Neural progenitor cell (in vitro differentiated cells): ENCODE measurements around the gene JAM2. TPM values are rescaled to one million over a fixed set of nuclear protein-coding genes. Genes with fewer than 3 reads are reported as not detected.
"Not testable (repeated sequence)": the region's sequence is repeated elsewhere in the genome, so short reads cannot be mapped to it uniquely, and the experiment has no call there.

Experiments used
- DNase-seq: peaks from one replicate; pipeline ENCODE4 v3.0.0-alpha.2; 2016; ENCODE audit warnings: low spot score
- H2AFZ ChIP-seq: fragments of 200-600 bp; sonication (generic); replicated peaks from 2 replicates; pipeline ENCODE4 v1.6.1; 2016; ENCODE audit warnings: antibody characterized with exemption
- H3F3A ChIP-seq: fragments of 200-600 bp; sonication (generic); 2 replicates; pipeline ENCODE4 v1.6.1; 2016; ENCODE audit warnings: antibody characterized with exemption, low read depth
- H3K27ac ChIP-seq: fragments of 200-600 bp; sonication (generic); 2 replicates; pipeline ENCODE4 v1.5.1; 2016; ENCODE audit warnings: mild to moderate bottlenecking
- H3K27me3 ChIP-seq: fragments of 200-600 bp; sonication (generic); 2 replicates; pipeline ENCODE4 v1.6.1; 2016; ENCODE audit warnings: mild to moderate bottlenecking, moderate library complexity
- H3K36me3 ChIP-seq: fragments of 200-600 bp; sonication (generic); 2 replicates; pipeline ENCODE4 v1.5.1; 2016
- H3K4me1 ChIP-seq: fragments of 200-600 bp; sonication (generic); 2 replicates; pipeline ENCODE4 v1.6.1; 2016; ENCODE audit warnings: mixed run types
- H3K4me2 ChIP-seq: fragments of 200-600 bp; sonication (generic); 2 replicates; pipeline ENCODE4 v1.6.1; 2016
- H3K4me3 ChIP-seq: fragments of 200-600 bp; sonication (generic); 2 replicates; pipeline ENCODE4 v1.5.1; 2016
- H3K79me2 ChIP-seq: fragments of 200-600 bp; sonication (generic); 2 replicates; pipeline ENCODE4 v1.6.1; 2016; ENCODE audit warnings: low read depth
- H3K9ac ChIP-seq: fragments of 200-600 bp; sonication (generic); 2 replicates; pipeline ENCODE4 v1.6.1; 2016
- H3K9me3 ChIP-seq: fragments of 200-600 bp; sonication (generic); 2 replicates; pipeline ENCODE4 v1.5.1; 2016; ENCODE audit warnings: low read depth
- H4K20me1 ChIP-seq: fragments of 200-600 bp; sonication (generic); 2 replicates; pipeline ENCODE4 v1.6.1; 2016; ENCODE audit warnings: low read depth
- H3K27ac Mint-ChIP-seq: 3 replicates; pipeline ENCODE4 v1.8.0; 2021; ENCODE audit warnings: mixed read lengths
- H3K27me3 Mint-ChIP-seq: 2 replicates; pipeline ENCODE4 v1.8.0; 2022; ENCODE audit warnings: low read depth, mild to moderate bottlenecking, inconsistent platforms, moderate library complexity, mixed read lengths; ENCODE audit not compliant: insufficient read depth
- H3K36me3 Mint-ChIP-seq: 3 replicates; pipeline ENCODE4 v1.8.0; 2021; ENCODE audit warnings: mixed read lengths
- H3K4me1 Mint-ChIP-seq: 3 replicates; pipeline ENCODE4 v1.8.0; 2021; ENCODE audit warnings: mixed read lengths
- H3K4me3 Mint-ChIP-seq: 3 replicates; pipeline ENCODE4 v1.8.0; 2021; ENCODE audit warnings: mild to moderate bottlenecking, moderate library complexity, mixed read lengths
- H3K9me3 Mint-ChIP-seq: 3 replicates; pipeline ENCODE4 v1.8.0; 2020; ENCODE audit warnings: mixed read lengths
- CTCF ChIP-seq: fragments of 200-600 bp; sonication (generic); IDR thresholded peaks from 2 replicates; pipeline ENCODE4 v1.5.1; 2017; ENCODE audit warnings: antibody characterized with exemption, mild to moderate bottlenecking
- EZH2 ChIP-seq: fragments of 200-600 bp; sonication (generic); IDR thresholded peaks from 2 replicates; pipeline ENCODE4 v1.6.1; 2017; ENCODE audit warnings: antibody characterized with exemption, mild to moderate bottlenecking, moderate library complexity
- EZH2phosphoT487 ChIP-seq: fragments of 200-600 bp; sonication (generic); IDR thresholded peaks from 2 replicates; pipeline ENCODE4 v1.6.1; 2017; ENCODE audit warnings: antibody characterized with exemption
- total RNA-seq: library from RNA; depleted of rRNA; stranded (reverse); fragments of >200 nt; gene quantifications from 2 replicates; pipeline ENCODE4 v1.2.3, GENCODE V29; 2015; ENCODE audit warnings: low replicate concordance

JAM2 gene
- total RNA-seq, 1 donor from 2014 or later, result 1.9 TPM

GRCh38 chr21:25689226-25689625 is 50.2 kb downstream of the JAM2 start:
- no peak overlapping the region for H3K4me2 ChIP-seq
- no peaks in the 10 kb centered on the region for H3K27me3 ChIP-seq
- H3K27ac ChIP-seq, result no peak overlapping the region
- H3K4me3 Mint-ChIP-seq, result no peak overlapping the region
- H3K4me1 Mint-ChIP-seq, result no peaks in the 10 kb centered on the region
- no peaks in the 10 kb centered on the region for H3F3A ChIP-seq
- no peak for DNase-seq
- no peaks in the 10 kb centered on the region for H3K36me3 ChIP-seq
- H3K4me3 ChIP-seq, result no peak overlapping the region
- H3K9me3 ChIP-seq, result no peaks in the 10 kb centered on the region
- no peaks in the 10 kb centered on the region for H3K79me2 ChIP-seq
- no peaks in the 10 kb centered on the region for H4K20me1 ChIP-seq
- H3K36me3 Mint-ChIP-seq, result peaks cover 26% of the 10 kb centered on the region
- H3K4me1 ChIP-seq, result no peaks in the 10 kb centered on the region
- no peaks in the 10 kb centered on the region for H3K27me3 Mint-ChIP-seq
- no peak overlapping the region for H3K9ac ChIP-seq
- H3K27ac Mint-ChIP-seq, result no peak overlapping the region
- H3K9me3 Mint-ChIP-seq, result no peaks in the 10 kb centered on the region
- H2AFZ ChIP-seq, result no peak overlapping the region
- TF ChIP-seq EZH2, result no peak
- no peak for TF ChIP-seq EZH2phosphoT487
- no peak for TF ChIP-seq CTCF

GRCh38 chr21:25691976-25692375 is 52.9 kb downstream of the JAM2 start:
- TF ChIP-seq EZH2phosphoT487 (no peak), CTCF (no peak), EZH2 (no peak)
- no peaks in the 10 kb centered on the region for H3K4me1 ChIP-seq
- Mint-ChIP-seq H3K27ac (no peak overlapping the region), H3K27me3 (no peaks in the 10 kb centered on the region), H3K4me3 (no peak overlapping the region), H3K36me3 (peaks cover 42% of the 10 kb centered on the region), H3K4me1 (no peaks in the 10 kb centered on the region), H3K9me3 (no peaks in the 10 kb centered on the region)
- no peaks in the 10 kb centered on the region for H3K9me3 ChIP-seq
- no peaks in the 10 kb centered on the region for H3K27me3 ChIP-seq
- H3K27ac ChIP-seq, result no peak overlapping the region
- no peak overlapping the region for H3K9ac ChIP-seq
- no peaks in the 10 kb centered on the region for H3F3A ChIP-seq
- H3K79me2 ChIP-seq, result no peaks in the 10 kb centered on the region
- no peak overlapping the region for H3K4me3 ChIP-seq
- H3K36me3 ChIP-seq, result no peaks in the 10 kb centered on the region
- no peak for DNase-seq
- H4K20me1 ChIP-seq, result no peaks in the 10 kb centered on the region
- no peak overlapping the region for H2AFZ ChIP-seq
- no peak overlapping the region for H3K4me2 ChIP-seq

GRCh38 chr21:25695461-25695860 is 56.4 kb downstream of the JAM2 start:
- not testable (repeated sequence) for H3K9ac ChIP-seq, H3K4me1 Mint-ChIP-seq, H3K27ac ChIP-seq, H3K9me3 ChIP-seq, H3K9me3 Mint-ChIP-seq, H3K27ac Mint-ChIP-seq, H3K4me3 ChIP-seq, H4K20me1 ChIP-seq, DNase-seq, H3K79me2 ChIP-seq, H3K27me3 ChIP-seq, H3K4me3 Mint-ChIP-seq, H3K27me3 Mint-ChIP-seq, H3K4me2 ChIP-seq, H2AFZ ChIP-seq, H3F3A ChIP-seq, H3K4me1 ChIP-seq, H3K36me3 ChIP-seq
- H3K36me3 Mint-ChIP-seq, result peaks cover 44% of the 10 kb centered on the region

- no peaks in the 10 kb centered on the region for H3K4me1 Mint-ChIP-seq
- H2AFZ ChIP-seq, result no peak overlapping the region
These were observed 61.7 kb downstream of the JAM2 start for GRCh38 chr21:25700741-25701140.

More at GRCh38 chr21:25700741-25701140, 61.7 kb downstream of the JAM2 start:
- Histone ChIP-seq H3K9me3 (no peaks in the 10 kb centered on the region), H3F3A (no peaks in the 10 kb centered on the region), H3K4me1 (no peaks in the 10 kb centered on the region), H3K9ac (no peak overlapping the region), H4K20me1 (no peaks in the 10 kb centered on the region), H3K4me2 (no peak overlapping the region), H3K27me3 (no peaks in the 10 kb centered on the region), H3K79me2 (no peaks in the 10 kb centered on the region), H3K36me3 (no peaks in the 10 kb centered on the region), H3K4me3 (no peak overlapping the region), H3K27ac (no peak overlapping the region)
- Mint-ChIP-seq H3K27me3 (peaks cover 3% of the 10 kb centered on the region), H3K4me3 (no peak overlapping the region), H3K9me3 (no peaks in the 10 kb centered on the region), H3K27ac (no peak overlapping the region), H3K36me3 (peaks cover 27% of the 10 kb centered on the region)
- no peak for DNase-seq
- TF ChIP-seq CTCF (no peak), EZH2 (no peak), EZH2phosphoT487 (no peak)
